Hematopoietic multipotent progenitor cell treated with erythropoietin and hydrocortisone succinate and interleukin-3 and kit ligand, for 4 days (in vitro differentiated cells): ENCODE measurements around the gene FNDC11.

Experiments
- DNase-seq: peaks from one replicate; pipeline ENCODE4 v3.0.0-alpha.2; 2015

The FNDC11 gene

GRCh38 chr20:63525971-63526370 is 28.0 kb upstream of the FNDC11 start:
- DNase-seq, result peak; percentile 42

- DNase-seq, result no peak
Measured at GRCh38 chr20:63527184-63527583, 26.8 kb upstream of the FNDC11 start.

- DNase-seq, result no peak
Measured at GRCh38 chr20:63529180-63529860, 24.6 kb upstream of the FNDC11 start.

GRCh38 chr20:63529861-63530787 is 23.8 kb upstream of the FNDC11 start:
- no peak for DNase-seq

GRCh38 chr20:63530788-63531160 is 23.2 kb upstream of the FNDC11 start:
- no peak for DNase-seq

GRCh38 chr20:63531686-63532448 is 22.1 kb upstream of the FNDC11 start:
- DNase-seq, result no peak

- no peak for DNase-seq
Measured at GRCh38 chr20:63532449-63532971, 21.4 kb upstream of the FNDC11 start.

GRCh38 chr20:63533388-63533787 is 20.6 kb upstream of the FNDC11 start:
- DNase-seq, result no peak

- no peak for DNase-seq
Measured at GRCh38 chr20:63533871-63534393, 20.0 kb upstream of the FNDC11 start.

- no peak for DNase-seq
Measured at GRCh38 chr20:63534427-63534830, 19.5 kb upstream of the FNDC11 start.

GRCh38 chr20:63534831-63535651 is 18.9 kb upstream of the FNDC11 start:
- no peak for DNase-seq

GRCh38 chr20:63536241-63536977 is 17.6 kb upstream of the FNDC11 start:
- no peak for DNase-seq

- DNase-seq, result peak; percentile 50
Measured at GRCh38 chr20:63536997-63537524, 16.9 kb upstream of the FNDC11 start, which contains the start of gene PTK6. PTK6 (minus strand) TSS chr20:63537376; CDS start chr20:63537314, 62 bp downstream.

GRCh38 chr20:63537525-63538203 is 16.3 kb upstream of the FNDC11 start:
- peak; percentile 97 for DNase-seq

GRCh38 chr20:63538204-63539091 is 15.5 kb upstream of the FNDC11 start:
- peak; percentile 41 for DNase-seq

- no peak for DNase-seq
Measured at GRCh38 chr20:63539092-63539430, 14.9 kb upstream of the FNDC11 start.

- DNase-seq, result no peak
Measured at GRCh38 chr20:63539441-63540370, 14.3 kb upstream of the FNDC11 start.
